GM12875 (cell line): Measurements from ENCODE around the gene SORCS2.
A peak's percentile ranks its signal among the peaks of the same experiment; 100 is the strongest.

Experiments used
- H3K4me3 ChIP-seq: one replicate; pipeline ENCODE4 v1.5.1; 2011; ENCODE audit warnings: low read depth, low read length, control low read depth
- TF ChIP-seq, protein P1 (sequence below): IDR thresholded peaks from 2 replicates; pipeline ENCODE4 v1.5.1; 2011; ENCODE audit warnings: low read depth, mild to moderate bottlenecking, control low read depth, inconsistent platforms, low read length, moderate library complexity, borderline replicate concordance; ENCODE audit not compliant: insufficient read depth

SORCS2 gene

DNA sequence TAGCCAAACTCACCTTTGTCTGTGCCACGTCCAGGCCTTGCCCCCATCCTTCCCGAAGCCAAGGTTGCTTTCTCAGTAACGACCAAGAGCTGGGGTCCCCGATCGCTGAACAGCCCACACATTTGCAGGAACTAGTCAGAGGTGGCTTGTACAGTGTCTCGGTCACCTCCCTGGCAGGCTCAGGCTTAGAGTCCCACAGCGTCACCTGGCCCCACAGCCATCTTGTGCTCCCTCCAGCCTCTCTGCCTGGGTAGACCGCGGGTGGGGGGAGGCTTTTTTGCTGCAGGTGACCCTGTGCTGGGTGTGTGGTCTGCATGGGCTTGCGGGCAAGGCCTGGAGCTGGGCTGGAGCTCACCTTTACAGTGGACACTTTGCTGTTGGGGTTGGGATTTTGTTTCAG, 182.2 kb downstream of the SORCS2 start:
- TF ChIP-seq, protein P1, sequence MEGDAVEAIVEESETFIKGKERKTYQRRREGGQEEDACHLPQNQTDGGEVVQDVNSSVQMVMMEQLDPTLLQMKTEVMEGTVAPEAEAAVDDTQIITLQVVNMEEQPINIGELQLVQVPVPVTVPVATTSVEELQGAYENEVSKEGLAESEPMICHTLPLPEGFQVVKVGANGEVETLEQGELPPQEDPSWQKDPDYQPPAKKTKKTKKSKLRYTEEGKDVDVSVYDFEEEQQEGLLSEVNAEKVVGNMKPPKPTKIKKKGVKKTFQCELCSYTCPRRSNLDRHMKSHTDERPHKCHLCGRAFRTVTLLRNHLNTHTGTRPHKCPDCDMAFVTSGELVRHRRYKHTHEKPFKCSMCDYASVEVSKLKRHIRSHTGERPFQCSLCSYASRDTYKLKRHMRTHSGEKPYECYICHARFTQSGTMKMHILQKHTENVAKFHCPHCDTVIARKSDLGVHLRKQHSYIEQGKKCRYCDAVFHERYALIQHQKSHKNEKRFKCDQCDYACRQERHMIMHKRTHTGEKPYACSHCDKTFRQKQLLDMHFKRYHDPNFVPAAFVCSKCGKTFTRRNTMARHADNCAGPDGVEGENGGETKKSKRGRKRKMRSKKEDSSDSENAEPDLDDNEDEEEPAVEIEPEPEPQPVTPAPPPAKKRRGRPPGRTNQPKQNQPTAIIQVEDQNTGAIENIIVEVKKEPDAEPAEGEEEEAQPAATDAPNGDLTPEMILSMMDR: no peak
- H3K4me3 ChIP-seq: no peak overlapping the region

DNA sequence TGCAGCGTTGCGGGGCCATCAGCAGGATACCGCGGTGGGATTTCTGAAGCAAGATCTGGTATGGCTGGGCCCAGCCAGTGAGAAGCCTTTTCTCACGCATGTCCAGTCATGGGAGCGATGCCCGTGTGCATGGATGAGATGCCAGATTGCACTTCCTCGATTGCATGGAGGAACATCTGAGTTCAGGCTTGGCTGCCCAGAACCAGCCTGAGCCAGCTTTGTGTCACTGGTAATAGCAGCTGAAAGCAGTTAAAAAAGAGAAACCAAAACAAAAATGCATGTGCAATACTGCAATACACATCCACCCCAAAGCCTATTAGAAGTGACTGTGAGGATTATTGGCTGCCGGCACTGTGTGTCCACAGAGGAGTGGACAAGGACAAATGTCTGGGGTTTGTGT, 183.1 kb downstream of the SORCS2 start:
- H3K4me3 ChIP-seq: no peak overlapping the region
- TF ChIP-seq, protein P1: no peak

DNA sequence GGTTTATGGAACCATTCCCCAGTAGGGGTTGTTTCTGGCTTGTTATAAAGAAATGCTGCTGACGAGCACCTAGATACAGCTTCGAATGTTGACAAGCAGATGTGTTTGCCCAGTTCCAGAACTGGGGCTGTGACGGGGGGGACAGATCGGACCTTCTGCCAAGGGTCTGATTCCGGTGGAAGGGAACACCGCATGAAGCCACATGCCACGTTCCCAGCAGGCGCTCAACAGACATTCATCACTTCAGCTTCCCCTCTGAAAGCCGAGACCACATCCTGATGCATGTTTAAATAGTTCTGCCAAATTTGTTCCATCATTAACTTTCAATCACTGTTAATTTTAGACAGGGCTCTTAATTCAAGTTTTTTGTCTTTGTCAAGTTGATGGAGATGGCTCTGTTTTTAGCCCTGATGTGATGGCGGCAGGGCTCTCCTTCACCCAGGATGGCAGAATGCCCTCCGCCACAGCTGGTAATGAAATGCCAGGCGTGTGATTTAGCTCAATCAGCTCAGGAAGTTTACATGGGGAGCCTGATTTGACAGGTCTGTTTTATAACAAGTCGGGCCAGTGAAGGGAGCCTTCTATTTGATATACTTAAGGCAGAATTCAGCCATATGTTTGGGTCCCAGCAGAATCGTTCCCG, 185.0 kb downstream of the SORCS2 start:
- TF ChIP-seq, protein P1: no peak
- H3K4me3 ChIP-seq: no peak overlapping the region

DNA sequence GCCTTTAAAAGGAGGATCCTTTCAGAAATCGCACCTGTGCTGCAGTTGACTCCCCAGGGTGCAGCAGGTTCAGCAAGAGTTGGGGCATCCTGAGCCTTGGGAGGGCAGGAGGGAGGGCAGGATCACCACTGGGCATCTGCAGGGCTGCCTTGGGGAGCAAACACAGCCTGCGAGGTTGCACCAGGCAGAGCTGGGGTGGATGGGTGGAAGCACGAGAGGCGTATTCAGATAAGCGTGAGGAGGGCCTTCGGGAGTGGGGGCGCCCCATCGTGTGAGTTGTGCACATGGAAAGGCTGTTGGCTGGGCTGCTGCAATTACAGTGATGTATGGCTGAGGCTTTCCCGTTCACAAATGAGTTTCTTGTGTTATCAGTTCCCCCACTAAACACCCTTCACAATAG, 186.8 kb downstream of the SORCS2 start:
- H3K4me3 ChIP-seq: no peak overlapping the region
- TF ChIP-seq, protein P1: no peak

DNA sequence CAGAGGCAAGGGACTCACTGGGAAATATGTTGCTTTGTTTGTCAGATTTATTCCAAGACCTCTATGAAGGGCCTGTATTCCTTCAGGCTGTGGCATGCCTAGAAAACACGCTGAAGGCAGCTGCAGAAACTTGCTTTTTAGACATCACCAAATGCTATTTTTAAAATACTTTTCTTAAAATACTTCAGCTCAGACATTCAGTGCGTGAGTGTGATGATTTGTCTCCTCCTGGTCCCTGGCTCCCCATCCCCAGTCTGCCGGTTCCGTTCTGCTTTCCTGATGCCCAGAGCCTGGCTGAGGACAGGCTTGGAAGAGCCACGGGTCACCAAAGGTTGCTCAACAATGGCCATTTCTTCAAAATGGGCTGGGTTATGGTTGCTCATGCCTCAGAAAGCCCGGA, 187.4 kb downstream of the SORCS2 start:
- TF ChIP-seq, protein P1: no peak

DNA sequence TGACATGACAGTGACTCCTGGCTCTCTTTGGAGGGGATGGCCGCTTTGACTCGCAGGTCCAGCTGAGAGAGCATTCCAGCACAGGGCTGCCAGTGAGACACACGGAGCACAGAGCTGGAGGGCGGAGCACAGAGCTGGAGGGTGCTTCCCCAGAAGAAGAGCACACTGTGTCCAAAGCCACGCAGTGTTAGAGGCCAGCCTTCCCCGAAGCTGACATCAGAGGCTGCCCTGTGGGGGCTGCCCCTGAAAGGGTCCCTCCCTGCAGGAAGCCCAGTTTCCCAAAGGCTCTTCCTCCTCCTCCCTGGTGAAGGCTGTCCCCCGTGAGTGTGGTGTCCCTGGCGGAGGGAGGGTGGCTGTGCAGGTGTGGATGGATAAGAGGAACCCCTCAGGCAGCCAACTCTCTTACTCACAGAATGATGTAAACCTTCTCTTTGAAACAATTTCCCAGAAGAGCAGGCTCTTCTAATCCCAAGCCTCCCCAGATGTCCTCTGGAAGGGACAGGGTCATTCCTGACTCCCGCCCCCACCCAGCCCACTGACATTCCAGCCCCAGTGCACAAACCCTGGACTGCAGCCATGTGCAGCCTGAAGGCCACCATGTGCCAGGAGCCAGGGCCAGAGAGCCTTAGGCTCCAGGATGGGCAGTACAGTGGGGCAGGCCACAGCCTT, 189.0 kb downstream of the SORCS2 start:
- TF ChIP-seq, protein P1: peak; percentile 12; the same call in 1 of the 2 replicates
- no peak overlapping the region for H3K4me3 ChIP-seq

More for the DNA sequence above, 187.4 kb downstream of the SORCS2 start:
- no peak overlapping the region for H3K4me3 ChIP-seq

DNA sequence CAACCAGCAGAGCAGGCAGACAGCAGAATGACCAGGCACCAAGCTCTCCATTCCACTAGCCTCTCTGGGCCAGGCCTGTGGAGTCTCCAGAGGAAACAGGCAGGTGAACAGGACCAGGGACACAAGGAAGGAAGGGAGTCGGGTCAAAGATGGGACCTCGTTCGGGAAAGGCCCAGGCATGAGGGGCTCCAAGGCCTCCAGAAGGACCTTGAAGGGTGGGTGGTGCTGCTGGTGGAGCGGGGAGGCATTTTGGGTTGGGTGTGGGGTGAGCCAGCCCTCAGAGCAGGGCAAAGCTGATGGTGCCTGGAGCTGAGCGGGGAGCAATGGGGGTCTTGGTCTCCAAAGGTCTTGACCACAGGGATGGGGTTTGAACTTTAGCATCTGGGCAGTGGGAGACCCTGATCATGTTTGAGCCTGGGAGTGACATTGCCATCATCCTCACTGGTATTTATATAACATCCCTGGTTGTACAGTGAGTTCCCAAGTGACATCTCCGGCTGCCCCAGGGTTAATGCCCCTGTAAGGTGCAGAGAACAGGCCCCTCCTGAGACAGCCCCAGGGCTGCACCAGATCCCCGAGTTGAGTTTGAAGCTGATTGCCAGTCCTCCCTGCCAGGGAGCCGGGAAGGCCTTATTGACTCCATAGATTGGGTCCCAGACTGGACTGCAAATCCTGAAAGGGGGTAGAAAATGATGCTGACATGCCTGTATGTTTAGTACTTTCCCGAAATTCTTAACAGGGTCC, 189.7 kb downstream of the SORCS2 start:
- H3K4me3 ChIP-seq: no peak overlapping the region
- TF ChIP-seq, protein P1: no peak
